GM12872 (cell line): ENCODE results near the gene LAMB4.

Experiments used
- CTCF ChIP-seq: IDR thresholded peaks from 3 replicates; pipeline ENCODE4 v1.5.1; 2011; ENCODE audit warnings: low read depth, mild to moderate bottlenecking, low read length, moderate library complexity; ENCODE audit not compliant: insufficient read depth

LAMB4 gene

GRCh38 chr7:108079276-108079647 lies 50.9 kb downstream of the LAMB4 start:
- no peak for TF ChIP-seq CTCF

GRCh38 chr7:108078691-108079090 lies 51.5 kb downstream of the LAMB4 start:
- TF ChIP-seq CTCF = no peak

- no peak for TF ChIP-seq CTCF
Observed at GRCh38 chr7:108078211-108078673, 51.9 kb downstream of the LAMB4 start.

GRCh38 chr7:108077709-108078108 lies 52.5 kb downstream of the LAMB4 start:
- TF ChIP-seq CTCF = no peak

GRCh38 chr7:108076156-108076555 lies 54.0 kb downstream of the LAMB4 start:
- TF ChIP-seq CTCF = no peak

GRCh38 chr7:108073305-108074070 lies 56.7 kb downstream of the LAMB4 start:
- no peak for TF ChIP-seq CTCF

GRCh38 chr7:108072739-108073138 lies 57.4 kb downstream of the LAMB4 start:
- no peak for TF ChIP-seq CTCF
